HepG2 (cell line): ENCODE data around the gene INPP5E. TPM values are rescaled to one million over a fixed set of nuclear protein-coding genes. Genes with fewer than 3 reads are reported as not detected.

Experiments
- CHD2 ChIP-seq: IDR thresholded peaks from 2 replicates; pipeline ENCODE4 v1.6.1; 2011; ENCODE audit warnings: low read depth, low read length, improper control_type of control experiment
- CREB1 ChIP-seq, 2 experiments: fragments of 450-650 bp in 1 of 2; IDR thresholded peaks; 2 replicates each; pipeline ENCODE4 v1.6.1; 2016 to 2017; ENCODE audit warnings: control low read depth in 1 of 2, mild to moderate bottlenecking in 1 of 2, missing compliant biosample characterization in 1 of 2, missing genetic modification characterization in 1 of 2
- DNMT1 ChIP-seq: sonication (generic); formaldehyde crosslinking; IDR thresholded peaks from 2 replicates; pipeline ENCODE4 v1.5.1; 2020; ENCODE audit warnings: mild to moderate bottlenecking, missing genetic modification reagents
- FLYWCH1 ChIP-seq: sonication (generic); formaldehyde crosslinking; IDR thresholded peaks from 2 replicates; pipeline ENCODE4 v1.8.1; 2023; ENCODE audit warnings: mild to moderate bottlenecking, missing genetic modification reagents
- HNRNPLL ChIP-seq: fragments of 200-400 bp; formaldehyde crosslinking; IDR thresholded peaks from 2 replicates; pipeline ENCODE4 v1.6.1; 2017; ENCODE audit warnings: mild to moderate bottlenecking, low read depth, low read length; ENCODE audit not compliant: poor library complexity, severe bottlenecking
- KDM1A ChIP-seq: IDR thresholded peaks from 2 replicates; pipeline ENCODE4 v1.6.1; 2016; ENCODE audit warnings: missing compliant biosample characterization
- MTA3 ChIP-seq: sonication (generic); formaldehyde crosslinking; IDR thresholded peaks from 2 replicates; pipeline ENCODE4 v1.4.0; 2020; ENCODE audit warnings: missing genetic modification reagents
- NR2F2 ChIP-seq: IDR thresholded peaks from 2 replicates; pipeline ENCODE4 v1.6.1; 2012; ENCODE audit warnings: low read depth, inconsistent platforms, borderline replicate concordance
- PHF8 ChIP-seq: sonication (generic); formaldehyde crosslinking; IDR thresholded peaks from 2 replicates; pipeline ENCODE4 v1.5.0; 2020; ENCODE audit warnings: missing genetic modification reagents
- POLR2G ChIP-seq: fragments of 200-400 bp; formaldehyde crosslinking; IDR thresholded peaks from 2 replicates; pipeline ENCODE4 v1.6.1; 2018; ENCODE audit warnings: mild to moderate bottlenecking, low read depth, low read length, moderate library complexity
- RFXAP ChIP-seq: sonication (generic); formaldehyde crosslinking; IDR thresholded peaks from 2 replicates; pipeline ENCODE4 v1.4.0; 2020; ENCODE audit warnings: missing genetic modification reagents, borderline replicate concordance
- SALL2 ChIP-seq: sonication (generic); formaldehyde crosslinking; IDR thresholded peaks from 2 replicates; pipeline ENCODE4 v1.8.1; 2023; ENCODE audit warnings: mild to moderate bottlenecking, missing genetic modification reagents, inconsistent platforms
- SRSF9 ChIP-seq: fragments of 200-400 bp; formaldehyde crosslinking; IDR thresholded peaks from 2 replicates; pipeline ENCODE4 v1.6.1; 2018; ENCODE audit warnings: borderline replicate concordance, mild to moderate bottlenecking, low read depth, low read length; ENCODE audit not compliant: insufficient read depth, poor library complexity, severe bottlenecking
- TBL1XR1 ChIP-seq: fragments of 150-350 bp; IDR thresholded peaks from 2 replicates; pipeline ENCODE4 v1.6.1; 2014; ENCODE audit warnings: borderline replicate concordance, low read length; ENCODE audit not compliant: partially characterized antibody
- TEAD2 ChIP-seq: sonication (generic); formaldehyde crosslinking; IDR thresholded peaks from 2 replicates; pipeline ENCODE4 v1.9.0; 2021; ENCODE audit warnings: missing genetic modification reagents
- ZFX ChIP-seq: sonication (generic); formaldehyde crosslinking; IDR thresholded peaks from 2 replicates; pipeline ENCODE4 v1.4.0; 2020; ENCODE audit warnings: mild to moderate bottlenecking, low read depth, missing genetic modification reagents, moderate library complexity
- ZNF124 ChIP-seq: sonication (generic); formaldehyde crosslinking; IDR thresholded peaks from 2 replicates; pipeline ENCODE4 v1.4.0; 2020; ENCODE audit warnings: missing genetic modification reagents
- ZNF24 ChIP-seq: fragments of 450-650 bp; IDR thresholded peaks from 2 replicates; pipeline ENCODE4 v1.6.1; 2017; ENCODE audit warnings: antibody characterized with exemption, mild to moderate bottlenecking
- ZNF431 ChIP-seq: sonication (generic); formaldehyde crosslinking; IDR thresholded peaks from 2 replicates; pipeline ENCODE4 v1.9.0; 2022; ENCODE audit warnings: missing genetic modification reagents, low read depth, mild to moderate bottlenecking, borderline replicate concordance
- ZNF569 ChIP-seq: sonication (generic); formaldehyde crosslinking; IDR thresholded peaks from 2 replicates; pipeline ENCODE4 v1.5.0; 2020; ENCODE audit warnings: mild to moderate bottlenecking, missing genetic modification reagents, moderate library complexity, borderline replicate concordance
- ZNF672 ChIP-seq: sonication (generic); formaldehyde crosslinking; IDR thresholded peaks from 2 replicates; pipeline ENCODE4 v1.8.1; 2022; ENCODE audit warnings: missing genetic modification reagents
- ZNF772 ChIP-seq: sonication (generic); formaldehyde crosslinking; IDR thresholded peaks from 2 replicates; pipeline ENCODE4 v1.5.0; 2020; ENCODE audit warnings: mild to moderate bottlenecking, missing genetic modification reagents
- ZNF83 ChIP-seq: sonication (generic); formaldehyde crosslinking; IDR thresholded peaks from 2 replicates; pipeline ENCODE4 v1.4.0; 2020; ENCODE audit warnings: missing genetic modification reagents, mild to moderate bottlenecking, borderline replicate concordance
- ZSCAN30 ChIP-seq: sonication (generic); formaldehyde crosslinking; IDR thresholded peaks from 2 replicates; pipeline ENCODE4 v1.5.0; 2020; ENCODE audit warnings: mild to moderate bottlenecking, missing genetic modification reagents
- polyA plus RNA-seq, 8 experiments: library from polyadenylated mRNA; depleted of rRNA in 3 of 8; stranded (reverse) in 7 of 8; unstranded in 1 of 8; fragments of >200 nt; fragmentation: Illumina TruSeq in 4 of 8; extraction: Trizol in 4 of 8; gene quantifications; 2 replicates each; pipeline versions ENCODE4 v1.2.1 to v1.2.3, GENCODE V29; 2011 to 2016; ENCODE audit warnings: low read depth in 4 of 8, missing spikeins in 1 of 8, mixed read lengths in 1 of 8; ENCODE audit not compliant: insufficient read depth in 1 of 8
- total RNA-seq, 5 experiments: library from RNA; depleted of rRNA; stranded (reverse); fragments of >200 nt; fragmentation: Illumina TruSeq; extraction: Trizol; gene quantifications; 2 replicates each; pipeline ENCODE4 v1.2.3, GENCODE V29; 2016; ENCODE audit warnings: low read depth in 1 of 5
- TF ChIP-seq, protein P1 (sequence below): IDR thresholded peaks from 2 replicates; pipeline ENCODE4 v1.6.1; 2016; ENCODE audit warnings: missing biosample characterization, missing genetic modification reagents, low read depth
- TF ChIP-seq, protein P2 (sequence below): sonication (generic); formaldehyde crosslinking; IDR thresholded peaks from 2 replicates; pipeline ENCODE4 v1.8.1; 2023; ENCODE audit warnings: mild to moderate bottlenecking, missing genetic modification reagents
- TF ChIP-seq, protein P3 (sequence below): fragments of 450-650 bp; IDR thresholded peaks from 2 replicates; pipeline ENCODE4 v1.6.1; 2017

Gene INPP5E
- total and polyA plus RNA-seq, 2 of the 13 experiments (the other 11 are each of a cell fraction or from before 2014, with no cell fraction given), result 5.5 TPM

DNA sequence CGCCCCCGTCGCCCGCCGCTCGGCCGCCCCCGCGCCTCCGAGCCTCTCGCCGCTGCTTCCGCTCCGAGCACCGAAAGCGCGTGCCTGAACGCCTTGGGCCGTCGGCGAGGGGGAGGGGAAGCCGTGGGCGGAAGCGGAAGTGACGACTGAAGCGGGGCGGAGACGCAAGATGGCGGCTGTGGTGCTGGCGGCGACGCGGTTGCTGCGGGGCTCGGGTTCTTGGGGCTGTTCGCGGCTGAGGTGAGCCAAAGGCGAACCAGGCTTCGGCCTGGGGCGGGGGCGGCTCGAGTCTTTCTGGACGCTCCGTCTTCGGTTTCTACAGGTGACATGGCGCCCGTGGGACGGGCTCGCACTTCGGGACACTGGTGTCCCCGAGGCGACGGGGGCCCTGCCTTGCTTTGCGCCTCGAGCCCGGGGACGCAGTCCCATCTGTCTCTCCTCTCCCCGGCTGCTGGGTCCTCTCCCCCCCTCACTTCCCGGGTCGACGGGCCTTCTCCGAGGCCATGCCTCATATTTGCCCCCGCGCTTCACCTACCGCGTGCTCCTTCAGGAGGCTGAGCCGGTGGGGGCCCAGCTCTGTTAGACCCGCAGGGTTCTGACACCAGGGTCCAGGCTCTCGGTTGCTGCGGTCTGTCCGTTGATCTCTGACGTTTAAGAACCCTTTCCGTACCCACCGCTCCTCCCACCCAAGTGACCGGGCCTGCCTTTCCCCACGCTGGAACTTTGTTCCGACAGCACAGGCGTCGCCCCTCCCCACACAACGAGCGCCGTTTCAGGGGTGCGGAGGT is 29.0 kb downstream of the INPP5E start, which contains the start of the genes ENTR1 and PMPCA (continued):
- TF ChIP-seq, protein P1, sequence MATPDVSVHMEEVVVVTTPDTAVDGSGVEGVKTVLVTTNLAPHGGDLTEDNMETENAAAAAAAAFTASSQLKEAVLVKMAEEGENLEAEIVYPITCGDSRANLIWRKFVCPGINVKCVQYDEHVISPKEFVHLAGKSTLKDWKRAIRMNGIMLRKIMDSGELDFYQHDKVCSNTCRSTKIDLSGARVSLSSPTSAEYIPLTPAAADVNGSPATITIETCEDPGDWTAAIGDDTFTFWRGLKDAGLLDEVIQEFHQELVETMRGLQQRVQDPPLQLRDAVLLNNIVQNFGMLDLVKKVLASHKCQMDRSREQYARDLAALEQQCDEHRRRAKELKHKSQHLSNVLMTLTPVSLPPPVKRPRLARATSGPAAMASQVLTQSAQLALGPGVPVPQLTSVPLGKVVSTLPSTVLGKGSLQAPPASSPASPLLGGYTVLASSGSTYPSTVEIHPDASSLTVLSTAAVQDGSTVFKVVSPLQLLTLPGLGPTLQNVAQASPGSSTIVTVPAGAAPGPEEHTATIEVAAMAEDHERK, result 0 out of 2 replicates have a peak, but pooled peaks have one; percentile 34
- no peak for TF ChIP-seq ZNF83
- TF ChIP-seq, protein P2, sequence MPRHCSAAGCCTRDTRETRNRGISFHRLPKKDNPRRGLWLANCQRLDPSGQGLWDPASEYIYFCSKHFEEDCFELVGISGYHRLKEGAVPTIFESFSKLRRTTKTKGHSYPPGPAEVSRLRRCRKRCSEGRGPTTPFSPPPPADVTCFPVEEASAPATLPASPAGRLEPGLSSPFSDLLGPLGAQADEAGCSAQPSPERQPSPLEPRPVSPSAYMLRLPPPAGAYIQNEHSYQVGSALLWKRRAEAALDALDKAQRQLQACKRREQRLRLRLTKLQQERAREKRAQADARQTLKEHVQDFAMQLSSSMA (CRISPR knock-in tag), result no peak
- TF ChIP-seq, protein P3, sequence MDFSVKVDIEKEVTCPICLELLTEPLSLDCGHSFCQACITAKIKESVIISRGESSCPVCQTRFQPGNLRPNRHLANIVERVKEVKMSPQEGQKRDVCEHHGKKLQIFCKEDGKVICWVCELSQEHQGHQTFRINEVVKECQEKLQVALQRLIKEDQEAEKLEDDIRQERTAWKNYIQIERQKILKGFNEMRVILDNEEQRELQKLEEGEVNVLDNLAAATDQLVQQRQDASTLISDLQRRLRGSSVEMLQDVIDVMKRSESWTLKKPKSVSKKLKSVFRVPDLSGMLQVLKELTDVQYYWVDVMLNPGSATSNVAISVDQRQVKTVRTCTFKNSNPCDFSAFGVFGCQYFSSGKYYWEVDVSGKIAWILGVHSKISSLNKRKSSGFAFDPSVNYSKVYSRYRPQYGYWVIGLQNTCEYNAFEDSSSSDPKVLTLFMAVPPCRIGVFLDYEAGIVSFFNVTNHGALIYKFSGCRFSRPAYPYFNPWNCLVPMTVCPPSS, result no peak
- TF ChIP-seq POLR2G, result peak; percentile 91
- no peak for TF ChIP-seq SRSF9
- TF ChIP-seq CHD2, result peak; percentile 68
- TF ChIP-seq ZNF569 (CRISPR knock-in tag), result no peak
- no peak for TF ChIP-seq TBL1XR1
- no peak for TF ChIP-seq ZNF24
- TF ChIP-seq DNMT1 (CRISPR knock-in tag), result no peak; the same call in 1 of the 2 replicates
- TF ChIP-seq ZNF672, result no peak
- no peak for TF ChIP-seq SALL2 (CRISPR knock-in tag)
- peak; percentile 64; the same call in 1 of the 2 replicates for TF ChIP-seq RFXAP (CRISPR knock-in tag)
- TF ChIP-seq HNRNPLL, result no peak
- TF ChIP-seq NR2F2, result no peak
- no peak for TF ChIP-seq KDM1A (CRISPR knock-in tag)
- TF ChIP-seq CREB1 (IDR thresholded peaks at IDR 0.05), result peak; percentile 88
- TF ChIP-seq CREB1 (CRISPR knock-in tag; IDR thresholded peaks at IDR 0.05), result peak; percentile 94
- TF ChIP-seq ZNF772 (CRISPR knock-in tag), result peak; percentile 18; the same call in 1 of the 2 replicates
- TF ChIP-seq PHF8 (CRISPR knock-in tag), result peak; percentile 92
- peak; percentile 38; the same call in 1 of the 2 replicates for TF ChIP-seq ZNF124 (CRISPR knock-in tag)
- no peak for TF ChIP-seq MTA3 (CRISPR knock-in tag)
- no peak for TF ChIP-seq ZSCAN30 (CRISPR knock-in tag)
- peak; percentile 85 for TF ChIP-seq ZFX (CRISPR knock-in tag)
- TF ChIP-seq FLYWCH1, result no peak
- no peak for TF ChIP-seq TEAD2
- TF ChIP-seq ZNF431, result no peak
